Activated naive CD8-positive, alpha-beta T cell treated with anti-CD3 and anti-CD28 coated beads, Interleukin-2, amount 50 U/mL, for 24 hours (primary cell): ENCODE data around the gene BRD3OS.
"Not testable (repeated sequence)": the region's sequence is repeated elsewhere in the genome, so short reads cannot be mapped to it uniquely, and the experiment has no call there.

Experiments used
- ATAC-seq: fragments of 150-1000 bp; cut with Tn5 transposase; one replicate; pipeline ENCODE4 v1.10.0; 2021
- DNase-seq: peaks from one replicate; pipeline ENCODE4 v3.0.0; 2021
- H3K27ac Mint-ChIP-seq: one replicate; pipeline ENCODE4 v1.8.0; 2021; ENCODE audit warnings: mild to moderate bottlenecking, mixed read lengths
- H3K27me3 Mint-ChIP-seq: one replicate; pipeline ENCODE4 v1.8.0; 2021; ENCODE audit warnings: mixed read lengths
- H3K36me3 Mint-ChIP-seq: one replicate; pipeline ENCODE4 v1.8.0; 2021; ENCODE audit warnings: low read depth, mixed read lengths
- H3K4me1 Mint-ChIP-seq: one replicate; pipeline ENCODE4 v1.8.0; 2021; ENCODE audit warnings: mixed read lengths
- H3K4me3 Mint-ChIP-seq: one replicate; pipeline ENCODE4 v1.8.0; 2021; ENCODE audit warnings: mild to moderate bottlenecking, moderate library complexity, mixed read lengths
- H3K9me3 Mint-ChIP-seq: one replicate; pipeline ENCODE4 v1.8.0; 2021; ENCODE audit warnings: mixed read lengths

BRD3OS gene

GRCh38 chr9:134063571-134064450 lies 38.5 kb downstream of the BRD3OS start:
- no peak for ATAC-seq
- Mint-ChIP-seq H3K4me3 (no peak overlapping the region), H3K9me3 (no peaks in the 10 kb centered on the region), H3K36me3 (no peaks in the 10 kb centered on the region), H3K27ac (no peak overlapping the region), H3K27me3 (no peaks in the 10 kb centered on the region), H3K4me1 (peaks cover 41% of the 10 kb centered on the region)
- DNase-seq, result no peak

GRCh38 chr9:134064711-134065110 lies 39.4 kb downstream of the BRD3OS start:
- peak overlapping the region; percentile 87 for H3K4me3 Mint-ChIP-seq
- H3K9me3 Mint-ChIP-seq, result no peaks in the 10 kb centered on the region
- no peaks in the 10 kb centered on the region for H3K36me3 Mint-ChIP-seq
- ATAC-seq, result no peak
- no peak for DNase-seq
- peaks cover 41% of the 10 kb centered on the region for H3K4me1 Mint-ChIP-seq
- peaks cover under 1% of the 10 kb centered on the region for H3K27me3 Mint-ChIP-seq
- H3K27ac Mint-ChIP-seq, result no peak overlapping the region

GRCh38 chr9:134065612-134066419 lies 40.5 kb downstream of the BRD3OS start:
- ATAC-seq (peak; percentile 61), DNase-seq (peak; percentile 64)
- Mint-ChIP-seq H3K4me1 (peaks cover 32% of the 10 kb centered on the region), H3K27ac (peak overlapping the region; percentile 88), H3K36me3 (no peaks in the 10 kb centered on the region), H3K27me3 (peaks cover 10% of the 10 kb centered on the region), H3K4me3 (peak overlapping the region; percentile 87), H3K9me3 (no peaks in the 10 kb centered on the region)

- DNase-seq, result peak; percentile 17
- ATAC-seq, result no peak
- H3K27me3 Mint-ChIP-seq, result peaks cover 12% of the 10 kb centered on the region
- H3K4me1 Mint-ChIP-seq, result peaks cover 28% of the 10 kb centered on the region
- H3K9me3 Mint-ChIP-seq, result no peaks in the 10 kb centered on the region
- peak overlapping the region; percentile 88 for H3K27ac Mint-ChIP-seq
- no peaks in the 10 kb centered on the region for H3K36me3 Mint-ChIP-seq
- peak overlapping the region; percentile 87 for H3K4me3 Mint-ChIP-seq
Observed at GRCh38 chr9:134066526-134066912, 41.2 kb downstream of the BRD3OS start.

DNA sequence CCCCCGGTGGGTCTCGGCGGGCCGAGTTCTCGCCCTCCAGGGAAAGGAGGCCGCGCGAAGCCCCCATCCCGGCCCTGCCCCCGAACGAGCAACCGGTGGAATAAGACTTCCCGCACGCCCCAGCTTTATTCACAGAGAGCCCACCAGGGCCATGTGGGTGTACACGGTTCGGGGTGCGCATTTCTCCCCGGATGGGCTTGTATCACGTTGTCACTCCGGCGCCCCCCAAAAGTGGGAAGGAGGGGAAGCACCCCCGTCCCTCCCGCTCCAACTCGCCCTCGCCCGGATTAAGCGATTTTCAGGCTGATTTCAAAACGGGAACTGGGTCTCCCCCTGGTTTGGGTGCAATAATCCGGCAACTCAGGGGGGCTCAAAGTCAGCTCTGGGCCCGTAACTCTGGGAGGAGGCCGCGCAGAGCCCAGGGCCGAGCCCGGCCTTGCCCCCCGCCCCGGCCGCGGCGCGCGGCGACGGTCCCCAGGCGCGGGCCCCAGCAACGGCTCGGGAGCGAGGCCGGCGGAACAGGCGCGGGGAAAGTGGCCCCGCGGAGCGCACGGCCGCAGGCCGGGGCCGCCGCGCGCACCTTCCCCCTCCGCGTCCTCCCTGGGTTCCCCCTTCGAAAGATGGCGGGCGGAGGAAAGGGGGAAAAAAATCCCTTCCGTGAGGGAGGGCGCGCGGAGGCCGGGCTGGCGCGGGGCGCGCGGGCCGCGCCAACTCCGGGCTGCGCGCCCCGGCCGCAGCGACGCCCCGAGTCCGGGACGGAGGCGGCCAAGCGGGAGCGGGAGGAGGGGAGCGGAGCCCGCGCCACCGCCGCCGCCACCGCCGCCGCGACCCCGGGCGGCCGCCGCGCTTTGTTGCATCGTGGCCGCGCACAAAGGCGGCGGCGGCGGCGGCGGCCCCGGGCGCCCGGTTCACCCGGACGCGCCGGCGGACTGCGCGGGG lies 41.9 kb downstream of the BRD3OS start:
- Mint-ChIP-seq H3K4me3 (peak overlapping the region; percentile 87), H3K9me3 (no peaks in the 10 kb centered on the region), H3K27me3 (peaks cover 12% of the 10 kb centered on the region), H3K27ac (peak overlapping the region; percentile 88), H3K4me1 (peaks cover 28% of the 10 kb centered on the region), H3K36me3 (no peaks in the 10 kb centered on the region)
- ATAC-seq, result no peak
- peak; percentile 49 for DNase-seq

DNA sequence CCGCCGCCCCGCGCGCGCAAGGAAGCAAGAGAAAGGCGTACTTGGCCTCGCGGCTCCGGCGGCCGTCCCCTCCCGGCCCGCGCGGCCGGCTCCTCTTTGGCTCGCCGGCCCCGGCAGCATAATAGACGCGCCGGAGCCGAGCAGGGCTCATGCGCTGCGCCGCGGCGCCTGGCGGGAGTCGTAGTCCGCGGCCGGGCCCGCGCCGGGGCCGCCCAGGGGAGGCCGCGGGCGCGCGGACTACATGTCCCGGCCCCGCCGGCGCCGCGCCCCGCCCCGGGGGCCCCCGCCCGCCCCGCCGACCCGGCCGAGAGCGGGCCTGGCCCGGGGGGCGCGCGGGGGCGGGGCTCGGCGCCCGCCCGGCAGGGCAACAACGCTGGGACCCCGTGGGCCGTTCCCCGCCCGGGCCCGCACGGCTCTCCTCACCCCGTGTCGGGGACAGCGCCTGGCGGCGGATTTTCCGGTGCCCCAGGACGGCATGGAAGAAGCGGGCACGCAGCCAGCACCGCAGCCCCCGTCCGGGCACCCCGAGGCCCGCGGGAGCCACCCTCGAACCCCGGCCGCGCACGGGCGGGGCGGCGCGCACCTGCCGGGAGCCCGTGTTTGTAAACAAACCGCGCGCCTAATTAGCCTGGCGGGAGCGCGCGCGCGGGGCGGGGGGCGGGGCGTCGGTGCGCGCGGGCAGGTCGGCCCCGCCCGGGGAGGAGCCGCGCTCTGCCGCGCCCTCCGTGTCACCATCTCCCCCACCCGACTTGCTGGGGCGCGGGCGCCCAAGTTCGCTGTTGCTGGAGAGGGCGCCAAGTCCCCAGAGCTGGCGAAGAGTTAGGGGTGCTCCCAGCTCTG lies 42.8 kb downstream of the BRD3OS start, which contains the start of gene BRD3:
Gene BRD3 (minus strand): TSS at position 123 of the 840 bp plus-strand sequence. CDS start 14,549 bp downstream, outside the sequence.
- DNase-seq, result peak; percentile 80
- peaks cover 28% of the 10 kb centered on the region for H3K4me1 Mint-ChIP-seq
- H3K36me3 Mint-ChIP-seq, result no peaks in the 10 kb centered on the region
- H3K27ac Mint-ChIP-seq, result peak within 1 kb of the TSS; percentile 88
- H3K4me3 Mint-ChIP-seq, result peak within 1 kb of the TSS; percentile 87
- peaks cover 12% of the 10 kb centered on the region for H3K27me3 Mint-ChIP-seq
- peak; percentile 89 for ATAC-seq
- H3K9me3 Mint-ChIP-seq, result no peaks in the 10 kb centered on the region

GRCh38 chr9:134068744-134069479 lies 43.6 kb downstream of the BRD3OS start:
- H3K4me1 Mint-ChIP-seq, result peaks cover 26% of the 10 kb centered on the region
- peaks cover 12% of the 10 kb centered on the region for H3K27me3 Mint-ChIP-seq
- no peaks in the 10 kb centered on the region for H3K9me3 Mint-ChIP-seq
- peak; percentile 7 for DNase-seq
- H3K4me3 Mint-ChIP-seq, result peak overlapping the region; percentile 82
- ATAC-seq, result no peak
- H3K36me3 Mint-ChIP-seq, result no peaks in the 10 kb centered on the region
- peak overlapping the region; percentile 72 for H3K27ac Mint-ChIP-seq

GRCh38 chr9:134069480-134070399 lies 44.5 kb downstream of the BRD3OS start:
- peaks cover 25% of the 10 kb centered on the region for H3K4me1 Mint-ChIP-seq
- no peaks in the 10 kb centered on the region for H3K9me3 Mint-ChIP-seq
- H3K27ac Mint-ChIP-seq, result no peak overlapping the region
- DNase-seq (no peak), ATAC-seq (no peak)
- peaks cover 1% of the 10 kb centered on the region for H3K36me3 Mint-ChIP-seq
- H3K4me3 Mint-ChIP-seq, result peak overlapping the region; percentile 82
- peaks cover 14% of the 10 kb centered on the region for H3K27me3 Mint-ChIP-seq

- Mint-ChIP-seq H3K4me3 (no peak overlapping the region), H3K27me3 (peaks cover 14% of the 10 kb centered on the region), H3K36me3 (peaks cover 2% of the 10 kb centered on the region), H3K27ac (no peak overlapping the region), H3K9me3 (no peaks in the 10 kb centered on the region), H3K4me1 (peaks cover 11% of the 10 kb centered on the region)
- DNase-seq (no peak), ATAC-seq (no peak)
Observed at GRCh38 chr9:134071149-134071548, 45.9 kb downstream of the BRD3OS start.

GRCh38 chr9:134072683-134073082 lies 47.4 kb downstream of the BRD3OS start:
- Mint-ChIP-seq H3K27me3 (peaks cover 17% of the 10 kb centered on the region), H3K9me3 (peaks cover 10% of the 10 kb centered on the region)
- DNase-seq, H3K27ac Mint-ChIP-seq, H3K36me3 Mint-ChIP-seq, H3K4me3 Mint-ChIP-seq, ATAC-seq, H3K4me1 Mint-ChIP-seq: not testable (repeated sequence)

GRCh38 chr9:134073500-134073899 lies 48.2 kb downstream of the BRD3OS start:
- no peak overlapping the region for H3K27ac Mint-ChIP-seq

DNA sequence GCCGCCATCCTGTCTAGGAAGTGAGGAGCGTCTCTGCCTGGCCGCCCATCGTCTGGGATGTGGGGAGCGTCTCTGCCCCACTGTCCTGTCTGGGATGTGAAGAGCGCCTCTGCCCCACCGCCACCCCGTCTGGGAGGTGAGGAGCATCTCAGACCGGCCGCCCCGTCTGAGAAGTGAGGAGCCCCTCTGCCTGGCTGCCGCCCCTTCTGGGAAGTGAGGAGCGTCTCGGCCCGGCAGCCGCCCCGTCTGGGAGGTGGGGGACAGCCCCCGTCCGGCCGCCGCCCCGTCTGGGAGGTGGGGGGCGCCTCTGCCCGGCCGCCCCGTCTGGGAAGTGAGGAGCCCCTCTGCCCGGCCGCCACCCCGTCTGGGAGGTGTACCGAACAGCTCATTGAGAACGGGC lies 50.4 kb downstream of the BRD3OS start:
- DNase-seq, H3K4me3 Mint-ChIP-seq, H3K4me1 Mint-ChIP-seq, ATAC-seq, H3K36me3 Mint-ChIP-seq, H3K27me3 Mint-ChIP-seq, H3K27ac Mint-ChIP-seq: not testable (repeated sequence)
- H3K9me3 Mint-ChIP-seq, result peaks cover 16% of the 10 kb centered on the region

More at GRCh38 chr9:134073500-134073899, 48.2 kb downstream of the BRD3OS start:
- peaks cover 17% of the 10 kb centered on the region for H3K27me3 Mint-ChIP-seq
- peaks cover 10% of the 10 kb centered on the region for H3K9me3 Mint-ChIP-seq
- peaks cover 5% of the 10 kb centered on the region for H3K36me3 Mint-ChIP-seq
- DNase-seq (no peak), ATAC-seq (no peak)
- H3K4me1 Mint-ChIP-seq, result peaks cover 8% of the 10 kb centered on the region
- no peak overlapping the region for H3K4me3 Mint-ChIP-seq
